SK-N-SH (cell line): ENCODE data around the gene C10orf67. TPM values are rescaled to one million over a fixed set of nuclear protein-coding genes. Genes with fewer than 3 reads are reported as not detected.

Source experiments
- CTCF ChIA-PET: fragments of 300-600, 350-600 bp; formaldehyde crosslinking; extraction: SDS; loops from one replicate; lab custom pipeline; 2021; lab: Yijun Ruan, JAX
- POLR2A ChIA-PET: fragments of 350-600 bp; sonication (Branson Sonifier 250); formaldehyde crosslinking; extraction: SDS; loops from one replicate; lab custom pipeline; 2020; ENCODE audit warnings: antibody characterized with exemption, inconsistent platforms; lab: Yijun Ruan, JAX
- DNase-seq: peaks from one replicate; pipeline ENCODE4 v3.0.0; 2012
- H2AFZ ChIP-seq: fragments of 200-600 bp; sonication (generic); 2 replicates; pipeline ENCODE4 v1.8.1; 2016; ENCODE audit warnings: antibody characterized with exemption, mild to moderate bottlenecking, low read depth
- H3F3A ChIP-seq: fragments of 200-600 bp; sonication (generic); replicated peaks from 2 replicates; pipeline ENCODE3; 2016; ENCODE audit warnings: antibody characterized with exemption, mild to moderate bottlenecking; ENCODE audit not compliant: insufficient read depth
- H3K27ac ChIP-seq, 2 experiments: fragments of 200-500 bp in 1 of 2; fragments of 200-600 bp in 1 of 2; sonication (Bioruptor generic) in 1 of 2; sonication (generic), shearing (Covaris generic) in 1 of 2; 2 replicates each; pipeline versions ENCODE4 v1.5.1 to v1.6.1; 2014 to 2016; ENCODE audit warnings: low read depth in 2 of 2, inconsistent platforms in 1 of 2, low read length in 1 of 2, mild to moderate bottlenecking in 1 of 2, mixed read lengths in 1 of 2
- H3K27me3 ChIP-seq: fragments of 200-600 bp; sonication (generic), shearing (Covaris generic); 2 replicates; pipeline ENCODE4 v1.6.1; 2016; ENCODE audit warnings: mixed run types; ENCODE audit not compliant: insufficient read depth
- H3K36me3 ChIP-seq, 2 experiments: fragments of 200-500 bp in 1 of 2; fragments of 200-600 bp in 1 of 2; sonication (Bioruptor generic) in 1 of 2; sonication (generic) in 1 of 2; replicated peaks in 1 of 2; 2 replicates each; pipeline versions ENCODE3 to v1.5.1; 2014 to 2016; ENCODE audit warnings: low read length in 1 of 2, mild to moderate bottlenecking in 1 of 2; ENCODE audit not compliant: insufficient read depth in 2 of 2, control insufficient read depth in 1 of 2
- H3K4me1 ChIP-seq, 2 experiments: fragments of 200-500 bp in 1 of 2; fragments of 200-600 bp in 1 of 2; sonication (Bioruptor generic) in 1 of 2; sonication (generic), shearing (Covaris generic) in 1 of 2; 2 replicates each; pipeline versions ENCODE4 v1.5.1 to v1.6.1; 2014 to 2016; ENCODE audit warnings: low read depth in 1 of 2, low read length in 1 of 2, mixed run types in 1 of 2; ENCODE audit not compliant: insufficient read depth in 2 of 2, control insufficient read depth in 1 of 2
- H3K4me2 ChIP-seq: fragments of 200-600 bp; sonication (generic), shearing (Covaris generic); 2 replicates; pipeline ENCODE4 v1.6.1; 2017; ENCODE audit warnings: mixed run types
- H3K4me3 ChIP-seq, 2 experiments: fragments of 200-500 bp in 1 of 2; fragments of 200-600 bp in 1 of 2; sonication (Bioruptor generic) in 1 of 2; sonication (generic), shearing (Covaris generic) in 1 of 2; 2 replicates each; pipeline versions ENCODE4 v1.5.1 to v1.8.1; 2014 to 2016; ENCODE audit warnings: low read depth in 2 of 2, inconsistent platforms in 1 of 2, low read length in 1 of 2, mild to moderate bottlenecking in 1 of 2, mixed read lengths in 1 of 2, moderate library complexity in 1 of 2
- H3K79me2 ChIP-seq: fragments of 200-600 bp; sonication (generic); 2 replicates; pipeline ENCODE4 v1.8.1; 2017; ENCODE audit warnings: mild to moderate bottlenecking; ENCODE audit not compliant: insufficient read depth
- H3K9ac ChIP-seq: fragments of 200-600 bp; sonication (generic); 2 replicates; pipeline ENCODE4 v1.6.1; 2017; ENCODE audit warnings: mixed run types
- H3K9me2 ChIP-seq: fragments of 200-600 bp; sonication (generic); 2 replicates; pipeline ENCODE4 v1.6.1; 2017; ENCODE audit warnings: mixed run types
- H3K9me3 ChIP-seq: fragments of 200-600 bp; sonication (generic); 2 replicates; pipeline ENCODE4 v1.6.1; 2017; ENCODE audit warnings: mixed run types, mild to moderate bottlenecking, moderate library complexity
- H4K20me1 ChIP-seq: fragments of 200-600 bp; sonication (generic); 2 replicates; pipeline ENCODE4 v1.6.1; 2017; ENCODE audit warnings: mild to moderate bottlenecking, mixed run types; ENCODE audit not compliant: insufficient read depth
- EP300 ChIP-seq, 2 experiments: IDR thresholded peaks; 2 replicates each; pipeline versions ENCODE4 v1.4.0 to v1.6.1; 2012; ENCODE audit warnings: borderline replicate concordance in 1 of 2, low read depth in 1 of 2, low read length in 1 of 2
- EZH2phosphoT487 ChIP-seq: fragments of 200-600 bp; sonication (generic); IDR thresholded peaks from 2 replicates; pipeline ENCODE4 v1.6.1; 2017; ENCODE audit warnings: low read depth, mixed run types, mild to moderate bottlenecking, antibody characterized with exemption, moderate library complexity, borderline replicate concordance
- FOXM1 ChIP-seq: IDR thresholded peaks from 2 replicates; pipeline ENCODE4 v1.4.0; 2012; ENCODE audit warnings: low read depth, mild to moderate bottlenecking
- MEF2A ChIP-seq: IDR thresholded peaks from 2 replicates; pipeline ENCODE4 v1.4.0; 2012; ENCODE audit warnings: low read depth, borderline replicate concordance
- NFIC ChIP-seq: IDR thresholded peaks from 2 replicates; pipeline ENCODE4 v1.4.0; 2012; ENCODE audit warnings: borderline replicate concordance
- NRF1 ChIP-seq: IDR thresholded peaks from 2 replicates; pipeline ENCODE4 v1.6.1; 2012; ENCODE audit warnings: low read depth, mild to moderate bottlenecking, low read length
- POLR2AphosphoS5 ChIP-seq: IDR thresholded peaks from 2 replicates; pipeline ENCODE4 v1.6.1; 2012; ENCODE audit warnings: low read depth, low read length
- RAD21 ChIP-seq: IDR thresholded peaks from 2 replicates; pipeline ENCODE4 v1.6.1; 2012; ENCODE audit warnings: mild to moderate bottlenecking, low read length
- RCOR1 ChIP-seq: fragments of 150-350 bp; IDR thresholded peaks from 2 replicates; pipeline ENCODE4 v1.6.1; 2017; ENCODE audit warnings: antibody characterized with exemption, low read length
- RFX5 ChIP-seq: IDR thresholded peaks from 2 replicates; pipeline ENCODE4 v1.6.1; 2012; ENCODE audit warnings: mild to moderate bottlenecking, improper control_type of control experiment, low read length
- SMC3 ChIP-seq: IDR thresholded peaks from 2 replicates; pipeline ENCODE4 v1.6.1; 2012; ENCODE audit warnings: low read depth, low read length, improper control_type of control experiment
- WGBS: methylation state at CpG from one replicate; pipeline ENCODE4 v1.1.6; 2017; ENCODE audit warnings: low lambda C conversion rate; 5-methylcytosine and 5-hydroxymethylcytosine counted together
- polyA plus RNA-seq, 3 experiments: library from polyadenylated mRNA; depleted of rRNA; stranded (reverse); fragments of >200 nt; gene quantifications; 2 replicates each; pipeline ENCODE4 v1.2.3, GENCODE V29; 2012
- TF ChIP-seq, protein P1 (sequence below): fragments of 150-350 bp; IDR thresholded peaks from 2 replicates; pipeline ENCODE4 v1.6.1; 2017; ENCODE audit warnings: antibody characterized with exemption, low read length, low read depth, borderline replicate concordance
- TF ChIP-seq, protein P2 (sequence below): fragments of 200-600 bp; sonication (generic); IDR thresholded peaks from 2 replicates; pipeline ENCODE4 v1.6.1; 2017; ENCODE audit warnings: antibody characterized with exemption, mild to moderate bottlenecking, moderate library complexity
- TF ChIP-seq, protein P3 (sequence below): IDR thresholded peaks from 2 replicates; pipeline ENCODE4 v1.6.1; 2012; ENCODE audit warnings: mild to moderate bottlenecking, low read depth, low read length, moderate library complexity
- TF ChIP-seq, protein P4 (sequence below): IDR thresholded peaks from 2 replicates; pipeline ENCODE4 v1.4.0; 2012; ENCODE audit warnings: low read depth, borderline replicate concordance

C10orf67 gene
- polyA plus RNA-seq, 1 of the 3 experiments (the other 2 are of a cell fraction) = 0.97 TPM

DNA sequence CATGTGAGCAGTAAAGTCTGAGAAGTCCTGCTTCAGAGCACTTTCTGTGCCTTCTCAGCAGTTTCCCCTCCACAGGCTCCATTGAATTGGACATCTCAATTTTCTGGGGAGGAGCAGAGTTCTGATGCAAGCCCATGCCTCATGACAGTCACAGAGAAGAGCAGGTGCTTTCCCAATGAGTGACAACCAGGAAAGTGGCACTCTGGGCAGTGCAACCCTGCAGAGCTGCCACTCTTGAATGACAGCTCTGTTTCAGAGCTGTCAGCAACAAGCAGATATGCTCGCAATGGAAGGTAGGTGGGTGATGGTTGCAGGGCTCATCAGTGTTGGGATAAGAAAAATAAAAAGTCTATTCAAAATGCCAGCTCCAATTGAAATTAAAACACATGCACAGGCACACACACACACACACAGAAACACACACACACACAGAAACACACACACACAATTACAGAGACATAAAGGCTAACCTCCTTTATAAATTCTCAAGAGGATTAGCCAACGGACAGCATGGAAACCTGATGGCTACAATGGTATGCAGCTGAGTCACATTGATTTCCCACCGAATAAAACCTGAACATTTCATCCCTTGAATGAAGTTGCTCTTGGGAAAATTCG is 50.5 kb downstream of the C10orf67 start:
- ChIA-PET CTCF (interaction anchor here (0.6 to 7.7 kb wide), 33 partner anchors 8 to 419 kb away, joined by 3 to 208 read pairs (median 4); no protein-coding TSS in a partner anchor), POLR2A (no interaction called here)
- H3K79me2 ChIP-seq = no peaks in the 10 kb centered on the region
- no peaks in the 10 kb centered on the region; a peak in 1 of 4 replicates for H3K4me1 ChIP-seq
- TF ChIP-seq MEF2A (no peak), EZH2phosphoT487 (no peak), SMC3 (no peak), RAD21 (no peak), POLR2AphosphoS5 (no peak), NFIC (no peak), RFX5 (no peak), RCOR1 (no peak), FOXM1 (no peak), NRF1 (no peak), EP300 (IDR thresholded peaks at IDR 0.05; ENCODE audit: borderline replicate concordance in 1 of 2, low read depth in 1 of 2, low read length in 1 of 2) (no peak)
- TF ChIP-seq, protein P1, sequence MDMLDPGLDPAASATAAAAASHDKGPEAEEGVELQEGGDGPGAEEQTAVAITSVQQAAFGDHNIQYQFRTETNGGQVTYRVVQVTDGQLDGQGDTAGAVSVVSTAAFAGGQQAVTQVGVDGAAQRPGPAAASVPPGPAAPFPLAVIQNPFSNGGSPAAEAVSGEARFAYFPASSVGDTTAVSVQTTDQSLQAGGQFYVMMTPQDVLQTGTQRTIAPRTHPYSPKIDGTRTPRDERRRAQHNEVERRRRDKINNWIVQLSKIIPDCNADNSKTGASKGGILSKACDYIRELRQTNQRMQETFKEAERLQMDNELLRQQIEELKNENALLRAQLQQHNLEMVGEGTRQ = no peak
- TF ChIP-seq, protein P2, sequence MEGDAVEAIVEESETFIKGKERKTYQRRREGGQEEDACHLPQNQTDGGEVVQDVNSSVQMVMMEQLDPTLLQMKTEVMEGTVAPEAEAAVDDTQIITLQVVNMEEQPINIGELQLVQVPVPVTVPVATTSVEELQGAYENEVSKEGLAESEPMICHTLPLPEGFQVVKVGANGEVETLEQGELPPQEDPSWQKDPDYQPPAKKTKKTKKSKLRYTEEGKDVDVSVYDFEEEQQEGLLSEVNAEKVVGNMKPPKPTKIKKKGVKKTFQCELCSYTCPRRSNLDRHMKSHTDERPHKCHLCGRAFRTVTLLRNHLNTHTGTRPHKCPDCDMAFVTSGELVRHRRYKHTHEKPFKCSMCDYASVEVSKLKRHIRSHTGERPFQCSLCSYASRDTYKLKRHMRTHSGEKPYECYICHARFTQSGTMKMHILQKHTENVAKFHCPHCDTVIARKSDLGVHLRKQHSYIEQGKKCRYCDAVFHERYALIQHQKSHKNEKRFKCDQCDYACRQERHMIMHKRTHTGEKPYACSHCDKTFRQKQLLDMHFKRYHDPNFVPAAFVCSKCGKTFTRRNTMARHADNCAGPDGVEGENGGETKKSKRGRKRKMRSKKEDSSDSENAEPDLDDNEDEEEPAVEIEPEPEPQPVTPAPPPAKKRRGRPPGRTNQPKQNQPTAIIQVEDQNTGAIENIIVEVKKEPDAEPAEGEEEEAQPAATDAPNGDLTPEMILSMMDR = no peak
- TF ChIP-seq, protein P3, sequence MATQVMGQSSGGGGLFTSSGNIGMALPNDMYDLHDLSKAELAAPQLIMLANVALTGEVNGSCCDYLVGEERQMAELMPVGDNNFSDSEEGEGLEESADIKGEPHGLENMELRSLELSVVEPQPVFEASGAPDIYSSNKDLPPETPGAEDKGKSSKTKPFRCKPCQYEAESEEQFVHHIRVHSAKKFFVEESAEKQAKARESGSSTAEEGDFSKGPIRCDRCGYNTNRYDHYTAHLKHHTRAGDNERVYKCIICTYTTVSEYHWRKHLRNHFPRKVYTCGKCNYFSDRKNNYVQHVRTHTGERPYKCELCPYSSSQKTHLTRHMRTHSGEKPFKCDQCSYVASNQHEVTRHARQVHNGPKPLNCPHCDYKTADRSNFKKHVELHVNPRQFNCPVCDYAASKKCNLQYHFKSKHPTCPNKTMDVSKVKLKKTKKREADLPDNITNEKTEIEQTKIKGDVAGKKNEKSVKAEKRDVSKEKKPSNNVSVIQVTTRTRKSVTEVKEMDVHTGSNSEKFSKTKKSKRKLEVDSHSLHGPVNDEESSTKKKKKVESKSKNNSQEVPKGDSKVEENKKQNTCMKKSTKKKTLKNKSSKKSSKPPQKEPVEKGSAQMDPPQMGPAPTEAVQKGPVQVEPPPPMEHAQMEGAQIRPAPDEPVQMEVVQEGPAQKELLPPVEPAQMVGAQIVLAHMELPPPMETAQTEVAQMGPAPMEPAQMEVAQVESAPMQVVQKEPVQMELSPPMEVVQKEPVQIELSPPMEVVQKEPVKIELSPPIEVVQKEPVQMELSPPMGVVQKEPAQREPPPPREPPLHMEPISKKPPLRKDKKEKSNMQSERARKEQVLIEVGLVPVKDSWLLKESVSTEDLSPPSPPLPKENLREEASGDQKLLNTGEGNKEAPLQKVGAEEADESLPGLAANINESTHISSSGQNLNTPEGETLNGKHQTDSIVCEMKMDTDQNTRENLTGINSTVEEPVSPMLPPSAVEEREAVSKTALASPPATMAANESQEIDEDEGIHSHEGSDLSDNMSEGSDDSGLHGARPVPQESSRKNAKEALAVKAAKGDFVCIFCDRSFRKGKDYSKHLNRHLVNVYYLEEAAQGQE = no peak
- TF ChIP-seq, protein P4, sequence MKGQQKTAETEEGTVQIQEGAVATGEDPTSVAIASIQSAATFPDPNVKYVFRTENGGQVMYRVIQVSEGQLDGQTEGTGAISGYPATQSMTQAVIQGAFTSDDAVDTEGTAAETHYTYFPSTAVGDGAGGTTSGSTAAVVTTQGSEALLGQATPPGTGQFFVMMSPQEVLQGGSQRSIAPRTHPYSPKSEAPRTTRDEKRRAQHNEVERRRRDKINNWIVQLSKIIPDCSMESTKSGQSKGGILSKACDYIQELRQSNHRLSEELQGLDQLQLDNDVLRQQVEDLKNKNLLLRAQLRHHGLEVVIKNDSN = no peak
- H3K9ac ChIP-seq = no peak overlapping the region
- H3K36me3 ChIP-seq = no peaks in the 10 kb centered on the region
- no peaks in the 10 kb centered on the region for H3F3A ChIP-seq
- WGBS = 34% methylated on average over 4 of the region's 4 CpGs
- no peaks in the 10 kb centered on the region for H3K9me2 ChIP-seq
- no peaks in the 10 kb centered on the region for H3K9me3 ChIP-seq
- no peak overlapping the region for H3K4me2 ChIP-seq
- H4K20me1 ChIP-seq = no peaks in the 10 kb centered on the region
- no peaks in the 10 kb centered on the region for H3K27me3 ChIP-seq
- no peak overlapping the region for H3K27ac ChIP-seq
- no peak for DNase-seq
- H2AFZ ChIP-seq = no peak overlapping the region
- no peak overlapping the region for H3K4me3 ChIP-seq
